ENCODE measurements around the gene ENTPD2. TPM values are rescaled to one million over a fixed set of nuclear protein-coding genes. Genes with fewer than 3 reads are reported as not detected.
A peak's percentile ranks its signal among the peaks of the same experiment; 100 is the strongest.
"Not testable (repeated sequence)": the region's sequence is repeated elsewhere in the genome, so short reads cannot be mapped to it uniquely, and the experiment has no call there.

ENTPD2 gene
- total RNA-seq, 2 donors from 2014 or later = 0.27 TPM; not detected in 1

DNA sequence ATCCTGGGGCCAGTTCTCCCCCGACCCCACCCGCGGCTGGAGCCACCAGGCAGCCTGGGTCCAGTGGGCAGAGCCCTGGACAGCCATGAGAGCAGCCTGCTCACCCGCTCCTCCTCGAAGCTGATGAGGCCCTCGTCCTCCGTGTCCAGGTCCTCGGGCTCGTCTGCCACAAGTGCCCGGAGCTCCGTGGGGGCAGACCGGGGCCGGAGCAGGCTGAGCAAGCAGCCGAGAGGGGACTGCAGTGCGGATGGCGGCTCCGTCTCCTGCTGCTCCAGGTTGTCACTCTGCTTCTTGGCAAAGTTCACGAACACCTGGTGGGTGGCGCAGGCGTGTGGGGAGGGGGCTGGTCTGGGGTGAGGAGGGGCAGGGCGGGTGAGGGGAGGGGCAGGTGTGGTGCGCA lies 45.5 kb downstream of the ENTPD2 start:
- no peaks in the 10 kb centered on the region for H3K9me3 Mint-ChIP-seq
- H3K36me3 Mint-ChIP-seq = no peaks in the 10 kb centered on the region
- DNase-seq (ENCODE audit: low spot score in 2 of 2) = no peak
- H3K27ac Mint-ChIP-seq = no peak overlapping the region
- no peak for ATAC-seq

DNA sequence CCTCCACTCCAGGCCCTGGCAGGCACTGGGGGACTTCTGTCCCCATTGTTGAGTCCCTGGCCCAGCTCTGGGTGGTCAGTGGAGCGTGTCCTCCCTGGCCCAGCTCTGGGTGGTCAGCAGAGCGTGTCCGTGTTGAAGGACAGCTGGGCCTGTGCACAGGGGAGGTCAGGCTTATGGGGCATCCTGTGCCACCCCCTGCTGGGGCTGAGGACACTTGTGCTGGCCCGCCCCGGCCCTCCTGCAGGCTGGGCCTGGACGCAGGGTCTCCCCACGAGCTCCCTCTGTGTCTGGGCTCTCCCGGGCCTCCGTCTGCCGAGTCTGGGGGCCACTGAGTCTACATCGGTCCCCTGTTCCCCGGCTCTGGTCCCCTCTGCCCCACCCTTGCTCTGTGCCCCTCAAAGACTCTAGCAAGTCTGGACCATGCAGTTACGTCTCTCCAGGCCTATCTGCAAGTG lies 46.0 kb downstream of the ENTPD2 start:
- H3K9me3 Mint-ChIP-seq = no peaks in the 10 kb centered on the region
- DNase-seq (ENCODE audit: low spot score in 2 of 2) (no peak), ATAC-seq (no peak)
- no peaks in the 10 kb centered on the region for H3K36me3 Mint-ChIP-seq
- H3K27ac Mint-ChIP-seq = no peak overlapping the region

DNA sequence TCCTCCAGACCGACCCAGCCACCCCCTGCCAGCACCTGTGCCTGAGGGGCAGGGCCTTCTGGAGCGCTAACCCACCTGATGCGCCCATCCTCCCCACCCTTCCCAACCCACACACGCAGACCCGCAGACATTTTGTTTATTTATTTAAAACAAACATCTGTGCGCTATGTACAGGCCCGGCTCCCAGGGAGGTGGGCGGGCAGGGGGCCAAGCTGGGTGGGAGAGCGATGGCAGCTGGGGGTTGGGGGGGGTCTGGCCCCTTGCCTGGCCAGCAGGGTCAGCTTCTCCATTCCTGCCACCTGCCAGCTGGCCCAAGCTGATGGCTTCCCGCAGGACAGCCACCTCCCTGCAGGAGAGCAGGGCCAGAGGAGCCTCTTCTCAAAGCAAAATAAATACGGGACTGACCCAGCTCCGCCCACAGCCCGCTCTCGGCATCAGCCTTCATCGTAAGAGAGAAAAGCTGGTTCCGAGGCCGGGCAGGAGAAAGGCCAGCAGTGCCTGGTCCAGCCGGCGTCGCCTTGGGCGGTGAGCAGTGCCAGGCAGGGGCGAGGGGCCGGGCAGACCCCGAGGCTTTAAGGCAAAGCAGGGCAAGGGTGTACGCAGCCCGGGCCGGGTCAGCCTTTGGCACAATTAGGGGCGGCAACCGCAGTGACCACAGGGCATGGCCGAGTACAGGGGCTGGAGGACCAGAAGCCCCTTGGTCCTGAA lies 46.6 kb downstream of the ENTPD2 start:
- Mint-ChIP-seq H3K27ac (no peak overlapping the region), H3K9me3 (no peaks in the 10 kb centered on the region), H3K36me3 (no peaks in the 10 kb centered on the region)
- DNase-seq (ENCODE audit: low spot score in 2 of 2) = no peak
- ATAC-seq = no peak

DNA sequence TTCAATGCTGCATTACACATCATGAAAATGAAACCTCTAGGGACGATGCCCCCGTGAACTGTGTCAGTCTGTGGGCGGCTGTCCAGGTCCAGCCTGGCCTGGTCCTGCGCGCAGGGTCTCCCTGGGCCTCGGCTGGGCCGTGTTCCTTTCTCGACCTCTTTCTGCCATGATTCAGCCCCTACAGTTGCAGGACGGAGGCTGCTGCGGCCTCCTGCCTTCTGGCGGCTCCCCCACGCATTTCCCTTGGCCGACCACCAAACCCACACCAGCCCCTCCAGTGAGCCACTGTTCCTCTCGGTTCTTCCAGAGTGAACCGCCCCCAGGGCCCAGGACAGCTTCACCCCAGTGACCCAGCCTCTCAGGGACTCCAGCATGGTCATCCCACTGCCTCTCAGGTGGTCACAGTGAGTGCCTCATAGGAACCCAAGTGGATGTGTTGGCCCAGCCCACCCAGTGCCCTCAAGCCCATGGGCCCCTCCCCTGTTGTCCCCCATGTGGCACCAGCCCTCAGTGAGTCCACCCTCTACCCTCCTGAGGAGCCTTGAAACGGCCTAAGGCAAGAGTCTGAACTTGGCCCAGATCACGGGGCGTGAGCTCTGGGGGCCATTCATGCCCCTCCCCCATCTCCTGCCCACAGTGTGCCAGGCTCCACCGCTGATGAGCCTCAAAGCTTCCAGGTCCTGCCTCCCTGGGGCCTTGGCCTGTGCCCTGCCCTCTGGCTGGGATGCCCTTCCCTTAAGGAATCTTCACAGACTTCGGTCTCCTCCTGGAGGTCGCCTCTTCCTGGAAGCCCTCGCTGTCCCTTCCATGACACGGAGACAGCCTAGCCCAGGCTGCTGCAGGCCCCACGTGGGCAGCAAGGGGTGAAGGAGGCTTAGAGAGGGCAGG lies 47.5 kb downstream of the ENTPD2 start:
- DNase-seq (ENCODE audit: low spot score in 2 of 2) = no peak
- no peaks in the 10 kb centered on the region for H3K36me3 Mint-ChIP-seq
- H3K9me3 Mint-ChIP-seq = no peaks in the 10 kb centered on the region
- peak overlapping the region in 1 of 2 donors; percentile 52 for H3K27ac Mint-ChIP-seq
- peak in 1 of 2 donors; percentile 46 for ATAC-seq

DNA sequence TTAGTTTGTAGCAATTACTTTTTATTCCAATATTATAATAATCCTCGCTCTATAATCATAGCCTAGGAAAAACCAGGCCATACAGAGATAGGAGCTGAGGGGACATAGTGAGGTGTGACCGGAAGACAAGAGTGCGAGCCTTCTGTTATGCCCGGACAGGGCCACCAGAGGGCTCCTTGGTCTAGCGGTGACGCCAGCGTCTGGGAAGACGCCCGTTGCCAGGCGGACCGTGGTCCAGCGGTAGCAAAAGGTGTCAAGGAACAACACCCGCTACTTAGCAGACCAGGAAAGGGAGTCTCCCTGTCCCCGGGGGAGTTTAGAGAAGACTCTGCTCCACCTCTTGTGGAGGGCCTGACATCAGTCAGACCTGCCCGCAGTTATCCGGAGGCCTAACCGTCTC lies 49.6 kb downstream of the ENTPD2 start:
- not testable (repeated sequence) for H3K9me3 Mint-ChIP-seq; H3K36me3 Mint-ChIP-seq; ATAC-seq; DNase-seq (ENCODE audit: low spot score in 2 of 2); H3K27ac Mint-ChIP-seq

DNA sequence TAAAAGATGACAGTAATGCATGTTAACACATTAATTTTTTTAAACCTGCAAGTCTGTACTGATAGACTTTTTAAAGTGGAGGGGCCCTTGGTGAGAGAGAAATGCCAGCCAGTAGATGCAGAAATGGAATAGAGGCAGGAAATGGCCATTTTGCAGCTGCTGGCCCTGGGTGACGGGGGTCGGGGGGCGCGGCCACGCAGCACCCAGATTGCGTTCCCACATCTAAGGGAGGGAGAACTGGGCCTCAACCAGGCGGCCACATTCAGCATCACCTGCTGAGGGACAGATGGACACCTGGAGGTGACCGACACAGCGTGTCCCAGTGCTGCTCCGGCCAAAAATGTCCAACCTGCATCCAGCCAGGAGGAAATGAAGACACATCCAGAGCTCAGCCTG lies 51.2 kb downstream of the ENTPD2 start:
- H3K27ac Mint-ChIP-seq = no peak overlapping the region
- no peaks in the 10 kb centered on the region for H3K9me3 Mint-ChIP-seq
- no peaks in the 10 kb centered on the region for H3K36me3 Mint-ChIP-seq
- DNase-seq (ENCODE audit: low spot score in 2 of 2) = no peak
- no peak for ATAC-seq

DNA sequence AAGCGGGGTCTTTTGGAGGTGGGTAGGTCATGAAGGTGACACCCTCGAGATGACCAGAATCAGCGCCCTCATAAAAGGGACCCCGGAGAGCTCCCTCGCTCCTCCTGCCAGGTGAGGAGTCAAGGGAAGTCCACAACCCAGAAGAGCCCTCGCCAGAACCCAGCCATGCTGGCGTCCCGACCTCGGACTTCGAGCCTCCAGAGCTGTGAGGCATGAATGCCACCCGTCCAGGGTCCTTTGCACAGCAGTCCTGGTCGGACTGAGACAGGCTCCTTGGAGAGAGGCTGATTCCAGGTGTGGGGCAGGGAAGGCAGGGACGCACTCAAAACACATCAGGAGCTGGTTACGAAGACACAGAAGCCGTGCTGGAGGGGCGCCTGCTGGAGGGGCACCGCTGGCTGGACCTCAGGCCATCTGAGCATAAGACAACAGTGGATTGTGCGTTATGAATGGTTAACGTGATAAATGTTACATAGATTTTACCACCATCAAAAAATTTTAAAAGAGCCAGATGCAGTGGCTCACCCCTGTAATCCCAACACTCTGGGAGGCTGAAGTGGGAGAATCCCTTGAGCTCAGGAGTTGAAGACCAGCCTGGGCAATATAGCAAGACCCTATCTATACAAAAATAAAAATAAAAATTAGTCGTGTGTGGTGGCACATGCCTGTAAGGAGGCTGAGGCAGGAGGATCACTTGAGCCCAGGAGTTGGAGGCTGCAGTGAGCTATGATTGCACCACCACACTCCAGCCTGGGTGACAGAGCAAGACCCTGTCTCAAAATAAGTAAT lies 51.8 kb downstream of the ENTPD2 start:
- Mint-ChIP-seq H3K36me3 (no peaks in the 10 kb centered on the region), H3K27ac (no peak overlapping the region), H3K9me3 (no peaks in the 10 kb centered on the region)
- ATAC-seq (no peak), DNase-seq (ENCODE audit: low spot score in 2 of 2) (no peak)

DNA sequence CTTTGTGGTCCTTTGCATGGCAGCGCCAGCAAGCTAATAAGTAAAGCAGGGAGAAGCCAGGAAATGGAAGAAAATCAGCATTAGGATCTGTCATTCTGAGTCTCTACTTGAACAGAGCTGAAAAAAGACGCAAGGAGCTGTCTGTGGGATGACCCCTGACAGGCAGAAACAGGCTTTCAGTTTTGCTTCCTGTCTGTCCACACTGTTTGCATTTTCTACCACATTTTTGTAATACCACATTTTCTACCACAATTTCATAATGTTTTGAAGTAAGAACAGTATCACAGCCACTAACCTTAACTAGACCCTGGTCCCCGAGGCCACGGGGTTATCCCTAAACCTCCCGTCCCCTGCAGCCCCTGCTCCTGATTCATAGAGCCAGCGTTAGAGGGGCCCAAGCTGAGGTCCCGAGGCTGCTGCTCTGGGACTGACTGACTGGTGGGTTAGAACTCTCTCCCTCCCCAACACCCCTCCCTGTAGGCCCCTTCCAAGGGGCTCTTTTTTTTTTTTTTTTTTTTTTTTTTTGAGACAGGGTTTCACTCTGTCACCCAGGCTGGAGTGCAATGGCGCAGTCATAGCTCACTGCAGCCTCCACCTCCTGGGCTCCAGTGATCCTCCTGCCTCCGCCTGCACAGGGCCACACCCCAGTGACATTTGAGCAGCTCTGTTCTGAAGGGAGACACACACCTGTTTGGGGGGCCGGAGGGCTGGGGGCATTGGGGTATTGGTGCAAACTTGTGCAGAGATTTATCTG lies 53.5 kb downstream of the ENTPD2 start:
- peak; percentile 79 to 85 for ATAC-seq
- Mint-ChIP-seq H3K9me3 (no peaks in the 10 kb centered on the region), H3K36me3 (no peaks in the 10 kb centered on the region), H3K27ac (no peak overlapping the region)
- DNase-seq (ENCODE audit: low spot score in 2 of 2) = no peak

Other genes with a start within 250 kb of the ENTPD2 start
- gene RABL6, start 246.1 kb downstream of the ENTPD2 start, total RNA-seq = 100 to 1,000 TPM in 1 of 2 donors, 10 to 100 TPM in 1; 79.3 to 101 TPM
- gene AJM1, start 211.6 kb downstream of the ENTPD2 start, total RNA-seq = 1 to 10 TPM; 3.7 to 6.7 TPM
- 100 to 1,000 TPM; 129 to 167 TPM for gene PHPT1, start 204.7 kb downstream of the ENTPD2 start, total RNA-seq
- gene MAMDC4, start 201.7 kb downstream of the ENTPD2 start, total RNA-seq = 10 to 100 TPM; 17.7 to 21.5 TPM
- gene EDF1, start 187.8 kb downstream of the ENTPD2 start, total RNA-seq = 100 to 1,000 TPM; 272 to 274 TPM
- 10 to 100 TPM; 53.7 to 56.5 TPM for gene TRAF2, start 167.5 kb downstream of the ENTPD2 start, total RNA-seq
- gene FBXW5, start 109.3 kb downstream of the ENTPD2 start, total RNA-seq = 100 to 1,000 TPM in 1 of 2 donors, 10 to 100 TPM in 1; 66.9 to 107 TPM
- gene C8G, start 108.8 kb downstream of the ENTPD2 start, total RNA-seq = 1 to 10 TPM; 1.5 to 2.5 TPM
- gene LCN12, start 101.8 kb downstream of the ENTPD2 start, total RNA-seq = 1 to 10 TPM in 1 of 2 donors, under 1 TPM in 1; 0.64 to 2.0 TPM
- not detected for gene PTGDS, start 76.6 kb downstream of the ENTPD2 start, total RNA-seq
- not detected for gene LCNL1, start 71.1 kb downstream of the ENTPD2 start, total RNA-seq
- 10 to 100 TPM; 36.7 to 64.5 TPM for gene PAXX, start 61.6 kb downstream of the ENTPD2 start, total RNA-seq
- gene CLIC3, start 57.5 kb downstream of the ENTPD2 start, total RNA-seq = not detected
- 10 to 100 TPM; 17.8 to 21.9 TPM for gene ABCA2, start 25.8 kb downstream of the ENTPD2 start, total RNA-seq
- 1 to 10 TPM; 1.4 to 1.6 TPM for gene FUT7, start 22.0 kb downstream of the ENTPD2 start, total RNA-seq
- gene NPDC1, start 7.9 kb downstream of the ENTPD2 start, total RNA-seq = 10 to 100 TPM; 29.4 to 34.2 TPM
- 10 to 100 TPM in 1 of 2 donors, 1 to 10 TPM in 1; 3.5 to 13.3 TPM for gene SAPCD2, start 16.5 kb upstream of the ENTPD2 start, total RNA-seq
- 10 to 100 TPM in 1 of 2 donors, 1 to 10 TPM in 1; 7.5 to 28.2 TPM for gene UAP1L1, start 23.5 kb upstream of the ENTPD2 start, total RNA-seq
- 10 to 100 TPM; 23.8 to 41.4 TPM for gene MAN1B1, start 32.9 kb upstream of the ENTPD2 start, total RNA-seq
- 100 to 1,000 TPM; 172 to 236 TPM for gene DPP7, start 60.7 kb upstream of the ENTPD2 start, total RNA-seq
- under 1 TPM in 1 of 2 donors, not detected in 1; 0.10 TPM for gene GRIN1, start 85.1 kb upstream of the ENTPD2 start, total RNA-seq
- gene LRRC26, start 116.0 kb upstream of the ENTPD2 start, total RNA-seq = not detected
- not detected for gene TMEM210, start 118.0 kb upstream of the ENTPD2 start, total RNA-seq
- gene ANAPC2, start 134.5 kb upstream of the ENTPD2 start, total RNA-seq = 10 to 100 TPM; 48.1 to 68.3 TPM
- gene SSNA1, start 134.6 kb upstream of the ENTPD2 start, total RNA-seq = 10 to 100 TPM; 37.1 to 64.0 TPM
- 1 to 10 TPM; 5.7 to 7.3 TPM for gene TPRN, start 146.7 kb upstream of the ENTPD2 start, total RNA-seq
- gene TMEM203, start 151.6 kb upstream of the ENTPD2 start, total RNA-seq = 10 to 100 TPM; 15.3 to 27.1 TPM
- gene NDOR1, start 151.6 kb upstream of the ENTPD2 start, total RNA-seq = 10 to 100 TPM; 31.7 to 48.5 TPM
- 1 to 10 TPM; 3.1 to 9.4 TPM for gene RNF208, start 168.2 kb upstream of the ENTPD2 start, total RNA-seq
- gene CYSRT1, start 171.1 kb upstream of the ENTPD2 start, total RNA-seq = under 1 TPM; 0.34 to 0.64 TPM
- not detected for gene RNF224, start 173.4 kb upstream of the ENTPD2 start, total RNA-seq
- gene SLC34A3, start 176.8 kb upstream of the ENTPD2 start, total RNA-seq = under 1 TPM in 1 of 2 donors, not detected in 1; 0.12 TPM
- 100 to 1,000 TPM; 277 to 307 TPM for gene TUBB4B, start 187.2 kb upstream of the ENTPD2 start, total RNA-seq
- not detected for gene STPG3, start 197.2 kb upstream of the ENTPD2 start, total RNA-seq
- gene NELFB, start 201.3 kb upstream of the ENTPD2 start, total RNA-seq = 10 to 100 TPM; 57.6 to 58.4 TPM
- gene TOR4A, start 223.7 kb upstream of the ENTPD2 start, total RNA-seq = 1 to 10 TPM; 2.6 to 8.8 TPM
- gene NRARP, start 248.2 kb upstream of the ENTPD2 start, total RNA-seq = 1 to 10 TPM in 1 of 2 donors, under 1 TPM in 1; 0.61 to 3.1 TPM